Peyer's patch (tissue), 4 donors: ENCODE data around the gene SDF4.

Experiments
- CTCF ChIP-seq, 6 experiments: fragments of 450-650 bp in 4 of 6; fragments of 200-600 bp in 2 of 6; sonication (generic) in 1 of 6; IDR thresholded peaks; one replicate each; pipeline ENCODE4 v1.5.1; 2017 to 2019; ENCODE audit warnings: antibody characterized with exemption in 6 of 6, mild to moderate bottlenecking in 3 of 6, moderate library complexity in 1 of 6
- POLR2A ChIP-seq, 2 donors: fragments of 450-650 bp; IDR thresholded peaks; one replicate each; pipeline ENCODE4 v1.5.1; 2017; ENCODE audit warnings: antibody characterized with exemption in 2 of 2, mild to moderate bottlenecking in 2 of 2, moderate library complexity in 2 of 2

DNA sequence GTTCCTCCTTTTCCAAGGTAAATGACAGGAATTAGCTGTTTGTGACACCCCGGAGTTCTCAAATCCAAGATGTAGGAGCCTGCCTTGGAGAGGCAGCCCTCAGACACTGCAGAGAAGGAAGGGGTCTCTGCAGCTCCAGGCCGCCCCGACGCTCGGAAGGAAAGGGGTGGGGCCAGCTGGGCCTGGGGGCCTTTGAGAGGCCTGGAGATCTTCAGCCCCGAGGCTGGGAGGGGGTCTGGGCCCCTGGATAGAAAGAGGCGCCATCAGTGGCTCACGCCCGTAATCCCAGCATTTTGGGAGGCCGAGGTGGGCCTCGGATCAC, 24.3 kb downstream of the SDF4 start:
- TF ChIP-seq POLR2A (IDR thresholded peaks at IDR 0.05) (no peak), CTCF (IDR thresholded peaks at IDR 0.05) (no peak)
